SK-N-SH treated with all-trans-retinoic acid at 6 μM for 48 hours (cell line): Measurements from ENCODE around the gene MYO15B.

Source experiments
- ATAC-seq: fragments of 200-7000 bp; cut with Tn5 transposase; 3 replicates; pipeline ENCODE4 v1.9.1; 2020; ENCODE audit warnings: mild to moderate bottlenecking, moderate library complexity
- ARNTL ChIP-seq: fragments of 450-650 bp; formaldehyde crosslinking; IDR thresholded peaks from 2 replicates; pipeline ENCODE4 v1.5.0; 2020; ENCODE audit warnings: low read depth, mild to moderate bottlenecking, moderate library complexity, borderline replicate concordance
- BACH2 ChIP-seq: fragments of 250-450 bp; sonication (Bioruptor Pico); IDR thresholded peaks from 2 replicates; pipeline ENCODE4 v1.9.0; 2021; ENCODE audit warnings: mild to moderate bottlenecking, borderline replicate concordance
- CSDC2 ChIP-seq: fragments of 250-450 bp; sonication (Bioruptor Pico); IDR thresholded peaks from 2 replicates; pipeline ENCODE4 v1.5.0; 2020; ENCODE audit warnings: mild to moderate bottlenecking, moderate library complexity
- ESRRG ChIP-seq: fragments of 250-450 bp; sonication (Bioruptor Pico); IDR thresholded peaks from 2 replicates; pipeline ENCODE4 v1.6.1; 2021; ENCODE audit warnings: mild to moderate bottlenecking
- GLIS3 ChIP-seq: fragments of 250-450 bp; sonication (Bioruptor Pico); IDR thresholded peaks from 2 replicates; pipeline ENCODE4 v1.5.0; 2020; ENCODE audit warnings: mild to moderate bottlenecking, moderate library complexity
- ISL1 ChIP-seq: fragments of 250-450 bp; sonication (Bioruptor Pico); IDR thresholded peaks from 2 replicates; pipeline ENCODE4 v2.1.2; 2022; ENCODE audit warnings: mild to moderate bottlenecking, moderate library complexity
- OSR1 ChIP-seq: fragments of 250-450 bp; sonication (Bioruptor Pico); IDR thresholded peaks from 2 replicates; pipeline ENCODE4 v1.8.0; 2022; ENCODE audit warnings: moderate library complexity, mild to moderate bottlenecking, inconsistent platforms
- PPARA ChIP-seq: fragments of 250-450 bp; sonication (Bioruptor Pico); IDR thresholded peaks from 2 replicates; pipeline ENCODE4 v1.5.0; 2020; ENCODE audit warnings: mild to moderate bottlenecking, borderline replicate concordance
- RARB ChIP-seq: fragments of 250-450 bp; sonication (Bioruptor Pico); IDR thresholded peaks from 2 replicates; pipeline ENCODE4 v1.8.0; 2021; ENCODE audit warnings: mild to moderate bottlenecking, moderate library complexity
- TCF4 ChIP-seq: fragments of 250-450 bp; sonication (Bioruptor Pico); IDR thresholded peaks from 2 replicates; pipeline ENCODE4 v1.8.0; 2021; ENCODE audit warnings: mild to moderate bottlenecking, moderate library complexity, borderline replicate concordance
- TOX ChIP-seq: fragments of 250-450 bp; sonication (Bioruptor Pico); IDR thresholded peaks from 2 replicates; pipeline ENCODE4 v1.8.0; 2021; ENCODE audit warnings: mild to moderate bottlenecking, moderate library complexity, borderline replicate concordance
- TSHZ2 ChIP-seq: fragments of 250-450 bp; sonication (Bioruptor Pico); IDR thresholded peaks from 2 replicates; pipeline ENCODE4 v1.5.0; 2020; ENCODE audit warnings: mild to moderate bottlenecking, moderate library complexity
- ZC3H10 ChIP-seq: fragments of 250-450 bp; sonication (Bioruptor Pico); IDR thresholded peaks from 2 replicates; pipeline ENCODE4 v1.5.1; 2021; ENCODE audit warnings: mild to moderate bottlenecking, moderate library complexity
- ZFP3 ChIP-seq: fragments of 250-450 bp; sonication (Bioruptor Pico); IDR thresholded peaks from 2 replicates; pipeline ENCODE4 v1.5.0; 2020; ENCODE audit warnings: mild to moderate bottlenecking, moderate library complexity
- ZFP30 ChIP-seq: fragments of 450-650 bp; formaldehyde crosslinking; IDR thresholded peaks from 2 replicates; pipeline ENCODE4 v1.5.0; 2022; ENCODE audit warnings: mild to moderate bottlenecking, moderate library complexity
- ZNF565 ChIP-seq: fragments of 450-650 bp; formaldehyde crosslinking; conservative IDR thresholded peaks from 2 replicates; pipeline ENCODE4 v1.5.0; 2020; ENCODE audit warnings: low read depth, mild to moderate bottlenecking, moderate library complexity
- ZNF8 ChIP-seq: fragments of 450-650 bp; formaldehyde crosslinking; IDR thresholded peaks from 2 replicates; pipeline ENCODE4 v1.5.0; 2020; ENCODE audit warnings: mild to moderate bottlenecking, moderate library complexity
- TF ChIP-seq, protein P1 (sequence below): fragments of 250-450 bp; sonication (Bioruptor Pico); IDR thresholded peaks from 2 replicates; pipeline ENCODE4 v1.5.1; 2021; ENCODE audit warnings: mild to moderate bottlenecking, moderate library complexity
- TF ChIP-seq, protein P2 (sequence below): fragments of 250-450 bp; sonication (Bioruptor Pico); IDR thresholded peaks from 2 replicates; pipeline ENCODE4 v1.8.0; 2020; ENCODE audit warnings: mild to moderate bottlenecking, moderate library complexity, borderline replicate concordance
- TF ChIP-seq, protein P3 (sequence below): fragments of 250-450 bp; sonication (Bioruptor Pico); IDR thresholded peaks from 2 replicates; pipeline ENCODE4 v1.5.1; 2020; ENCODE audit warnings: low read depth, mild to moderate bottlenecking, moderate library complexity

The MYO15B gene

DNA sequence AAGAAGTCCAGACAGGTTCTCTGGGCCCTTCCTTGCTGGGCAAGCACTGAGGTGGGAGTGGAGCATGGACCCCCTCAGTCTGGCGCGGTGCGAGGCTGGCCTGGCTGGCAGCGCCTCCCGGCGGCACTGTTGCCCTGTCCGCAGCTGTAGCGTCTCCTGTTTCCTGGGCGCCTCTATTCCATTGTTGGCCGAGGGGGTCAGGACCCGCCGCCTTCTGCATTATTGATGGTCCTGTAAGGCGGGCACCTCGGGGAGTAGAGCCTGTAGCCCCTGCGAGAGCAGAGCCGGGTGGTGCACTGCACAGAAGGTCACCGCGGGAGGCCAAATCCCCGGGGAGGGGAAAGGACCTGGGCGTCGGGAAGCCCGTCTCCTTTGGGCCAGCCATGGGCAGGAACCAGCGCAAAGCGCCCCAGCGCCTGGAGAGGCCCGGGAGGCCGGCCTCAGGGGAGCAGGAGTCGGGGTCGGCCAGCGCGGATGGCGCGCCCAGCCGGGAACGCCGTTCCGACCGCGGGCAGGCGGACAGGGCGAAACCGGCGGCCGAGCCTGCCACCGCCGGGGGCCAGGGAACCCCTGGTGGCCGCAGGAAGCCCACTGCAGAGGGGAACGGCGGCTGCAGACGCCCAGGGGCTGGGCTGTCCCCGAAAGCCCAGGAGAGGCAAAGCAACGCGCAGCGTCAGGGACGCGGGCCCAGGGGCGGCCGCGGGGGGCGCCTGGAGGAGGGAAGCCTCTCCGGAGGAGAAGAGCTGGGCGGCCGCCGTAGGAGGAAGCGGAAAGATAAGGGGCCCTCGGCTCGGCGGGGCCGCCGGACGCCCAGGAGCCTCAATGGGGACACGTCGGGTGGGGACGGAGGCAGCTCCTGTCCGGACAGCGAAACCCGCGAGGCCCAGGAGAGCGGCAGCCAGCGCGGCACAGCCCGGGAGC lies at the start of gene MYO15B:
MYO15B (plus strand) TSS at position 126 of the 921 bp plus-strand sequence; CDS start at position 384, 258 bp downstream.
- TF ChIP-seq, protein P1, sequence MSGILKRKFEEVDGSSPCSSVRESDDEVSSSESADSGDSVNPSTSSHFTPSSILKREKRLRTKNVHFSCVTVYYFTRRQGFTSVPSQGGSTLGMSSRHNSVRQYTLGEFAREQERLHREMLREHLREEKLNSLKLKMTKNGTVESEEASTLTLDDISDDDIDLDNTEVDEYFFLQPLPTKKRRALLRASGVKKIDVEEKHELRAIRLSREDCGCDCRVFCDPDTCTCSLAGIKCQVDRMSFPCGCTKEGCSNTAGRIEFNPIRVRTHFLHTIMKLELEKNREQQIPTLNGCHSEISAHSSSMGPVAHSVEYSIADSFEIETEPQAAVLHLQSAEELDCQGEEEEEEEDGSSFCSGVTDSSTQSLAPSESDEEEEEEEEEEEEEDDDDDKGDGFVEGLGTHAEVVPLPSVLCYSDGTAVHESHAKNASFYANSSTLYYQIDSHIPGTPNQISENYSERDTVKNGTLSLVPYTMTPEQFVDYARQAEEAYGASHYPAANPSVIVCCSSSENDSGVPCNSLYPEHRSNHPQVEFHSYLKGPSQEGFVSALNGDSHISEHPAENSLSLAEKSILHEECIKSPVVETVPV = no peak
- TF ChIP-seq ZC3H10 (CRISPR knock-in tag) (no peak), ARNTL (CRISPR knock-in tag) (no peak), ISL1 (CRISPR knock-in tag) (no peak), RARB (no peak), ZNF565 (no peak), PPARA (CRISPR knock-in tag) (no peak), TOX (CRISPR knock-in tag) (no peak), ZFP3 (CRISPR knock-in tag) (no peak), OSR1 (CRISPR knock-in tag) (no peak), CSDC2 (CRISPR knock-in tag) (no peak), TCF4 (CRISPR knock-in tag) (no peak), ESRRG (CRISPR knock-in tag) (no peak), BACH2 (no peak), GLIS3 (CRISPR knock-in tag) (no peak), TSHZ2 (no peak), ZFP30 (CRISPR knock-in tag) (no peak), ZNF8 (CRISPR knock-in tag) (no peak)
- TF ChIP-seq, protein P2, sequence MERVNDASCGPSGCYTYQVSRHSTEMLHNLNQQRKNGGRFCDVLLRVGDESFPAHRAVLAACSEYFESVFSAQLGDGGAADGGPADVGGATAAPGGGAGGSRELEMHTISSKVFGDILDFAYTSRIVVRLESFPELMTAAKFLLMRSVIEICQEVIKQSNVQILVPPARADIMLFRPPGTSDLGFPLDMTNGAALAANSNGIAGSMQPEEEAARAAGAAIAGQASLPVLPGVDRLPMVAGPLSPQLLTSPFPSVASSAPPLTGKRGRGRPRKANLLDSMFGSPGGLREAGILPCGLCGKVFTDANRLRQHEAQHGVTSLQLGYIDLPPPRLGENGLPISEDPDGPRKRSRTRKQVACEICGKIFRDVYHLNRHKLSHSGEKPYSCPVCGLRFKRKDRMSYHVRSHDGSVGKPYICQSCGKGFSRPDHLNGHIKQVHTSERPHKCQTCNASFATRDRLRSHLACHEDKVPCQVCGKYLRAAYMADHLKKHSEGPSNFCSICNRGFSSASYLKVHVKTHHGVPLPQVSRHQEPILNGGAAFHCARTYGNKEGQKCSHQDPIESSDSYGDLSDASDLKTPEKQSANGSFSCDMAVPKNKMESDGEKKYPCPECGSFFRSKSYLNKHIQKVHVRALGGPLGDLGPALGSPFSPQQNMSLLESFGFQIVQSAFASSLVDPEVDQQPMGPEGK (CRISPR knock-in tag) = no peak
- TF ChIP-seq, protein P3, sequence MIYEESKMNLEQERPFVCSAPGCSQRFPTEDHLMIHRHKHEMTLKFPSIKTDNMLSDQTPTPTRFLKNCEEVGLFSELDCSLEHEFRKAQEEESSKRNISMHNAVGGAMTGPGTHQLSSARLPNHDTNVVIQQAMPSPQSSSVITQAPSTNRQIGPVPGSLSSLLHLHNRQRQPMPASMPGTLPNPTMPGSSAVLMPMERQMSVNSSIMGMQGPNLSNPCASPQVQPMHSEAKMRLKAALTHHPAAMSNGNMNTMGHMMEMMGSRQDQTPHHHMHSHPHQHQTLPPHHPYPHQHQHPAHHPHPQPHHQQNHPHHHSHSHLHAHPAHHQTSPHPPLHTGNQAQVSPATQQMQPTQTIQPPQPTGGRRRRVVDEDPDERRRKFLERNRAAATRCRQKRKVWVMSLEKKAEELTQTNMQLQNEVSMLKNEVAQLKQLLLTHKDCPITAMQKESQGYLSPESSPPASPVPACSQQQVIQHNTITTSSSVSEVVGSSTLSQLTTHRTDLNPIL = no peak
- TF ChIP-seq, all 23 proteins: peak for 0
- no peak for ATAC-seq

DNA sequence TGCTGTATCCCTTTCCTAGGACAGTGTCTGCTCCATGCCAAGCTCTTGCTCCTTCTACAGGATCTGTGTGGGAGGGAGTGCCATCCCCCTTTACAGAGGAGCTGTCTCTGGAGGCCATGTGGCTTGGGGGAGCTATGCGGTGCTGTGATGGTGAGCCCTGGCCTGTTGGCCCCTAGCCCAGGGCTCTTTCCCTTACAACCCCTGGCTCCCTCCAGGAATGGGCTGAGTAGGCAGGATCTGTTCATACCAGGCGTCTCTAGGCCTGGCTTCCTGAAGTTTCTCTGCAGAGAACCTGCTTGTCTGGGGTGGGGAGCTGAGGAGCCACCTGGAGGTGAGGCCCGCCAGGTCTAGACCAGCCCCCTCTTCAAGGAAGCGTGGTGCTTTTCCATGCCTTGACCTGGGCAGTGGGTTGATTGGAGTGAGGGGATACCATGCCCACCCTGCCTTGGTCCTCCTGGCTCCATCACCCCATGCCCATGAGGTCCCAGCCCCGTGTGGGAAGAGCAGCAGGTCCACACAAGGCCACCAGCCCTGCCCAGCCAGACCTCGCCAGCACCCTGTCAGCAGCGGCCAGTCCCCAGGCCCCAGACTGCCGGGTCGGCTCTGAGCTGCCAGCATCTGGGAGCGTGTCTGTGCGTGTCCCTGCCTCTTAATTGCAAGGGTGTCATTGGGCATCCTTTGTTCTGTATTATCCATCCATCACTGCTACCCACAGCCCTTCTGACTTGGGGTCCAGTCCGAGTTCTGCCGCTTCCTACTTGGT lies 47.5 kb upstream of the MYO15B start:
- no peak for TF ChIP-seq TSHZ2
- ATAC-seq = peak; percentile 37
